HG03575 (cell line): ENCODE results near the gene HOXC10.

ENCODE experiments used
- ATAC-seq: cut with Tn5 transposase; IDR thresholded peaks from one replicate; pipeline ENCODE4 v1.9.1; 2021; ENCODE audit not compliant: unreplicated experiment, insufficient number of reproducible peaks, low FRiP score; ENCODE audit errors: extremely low read depth

The HOXC10 gene

DNA sequence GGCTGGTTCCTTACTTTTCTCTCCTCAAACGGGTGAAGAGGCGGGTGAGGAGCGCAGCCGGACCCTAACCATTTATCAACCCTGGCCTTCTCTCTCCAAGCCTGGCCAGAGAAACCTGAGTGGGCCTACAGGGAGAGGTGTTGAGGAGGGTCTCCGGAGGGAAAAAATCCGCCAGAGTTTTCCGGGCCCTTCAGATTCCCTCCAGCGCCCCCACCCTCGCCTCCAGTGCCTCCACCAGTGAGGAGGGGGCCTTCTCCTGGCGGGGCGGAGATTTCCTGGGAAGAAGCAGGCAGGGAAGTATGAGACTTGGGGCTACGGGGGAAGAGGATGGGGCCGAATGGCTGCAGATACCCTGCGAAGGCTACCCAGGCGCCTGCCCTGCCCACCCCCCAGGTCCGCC, 46.5 kb downstream of the HOXC10 start:
- no peak for ATAC-seq

DNA sequence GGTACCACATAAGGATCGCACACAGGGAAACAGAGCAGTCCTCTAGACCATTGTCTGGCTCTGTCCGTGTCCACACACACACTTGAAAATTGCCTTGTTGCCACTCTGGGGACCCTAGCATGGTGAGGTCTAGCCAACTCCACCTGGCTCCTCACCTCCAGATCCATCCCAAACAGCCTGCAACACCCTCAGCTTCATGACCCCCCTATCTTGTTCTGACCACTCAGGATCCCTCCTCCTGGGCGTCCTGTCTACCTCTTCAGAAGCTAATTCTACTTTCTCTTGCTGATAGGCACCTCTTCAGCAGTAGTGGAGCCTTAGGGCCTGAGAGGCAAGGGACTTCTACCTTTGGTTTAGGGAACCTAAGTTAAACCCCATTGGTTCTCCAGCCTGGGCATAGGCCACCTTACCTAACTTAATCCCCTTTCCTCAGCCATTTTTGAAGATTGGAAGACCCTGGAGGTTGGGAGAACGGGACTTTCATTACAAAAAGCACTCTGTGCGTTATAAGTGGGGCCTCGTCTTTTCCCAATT, 47.2 kb downstream of the HOXC10 start:
- ATAC-seq = no peak

DNA sequence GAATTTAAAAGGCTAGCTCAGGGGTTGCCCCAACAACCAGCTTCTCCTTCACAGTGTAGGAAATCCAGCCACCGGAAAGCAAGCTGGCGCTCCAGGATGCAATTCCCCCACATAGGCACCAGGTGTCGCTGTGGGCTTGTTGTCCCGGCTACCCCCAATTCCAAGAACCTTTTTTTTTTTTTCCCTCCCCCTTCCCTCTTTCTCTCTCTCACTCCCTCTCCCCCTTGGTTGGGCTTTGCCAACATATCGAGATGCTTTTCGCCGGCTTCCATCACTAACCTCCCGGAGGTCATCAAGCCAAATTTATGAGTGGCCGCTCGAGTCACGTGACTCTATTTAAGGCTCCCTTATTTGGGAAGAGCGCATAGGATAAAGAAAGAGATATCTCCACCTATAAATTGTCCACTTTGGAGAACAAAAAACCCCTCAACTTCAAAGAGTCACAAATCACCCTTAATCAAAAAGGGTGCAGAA, 47.7 kb downstream of the HOXC10 start, which contains the start of gene HOXC5:
HOXC5 (plus strand) TSS at position 424 of the 474 bp plus-strand sequence. CDS start 73 bp downstream, outside the sequence.
- ATAC-seq = no peak

DNA sequence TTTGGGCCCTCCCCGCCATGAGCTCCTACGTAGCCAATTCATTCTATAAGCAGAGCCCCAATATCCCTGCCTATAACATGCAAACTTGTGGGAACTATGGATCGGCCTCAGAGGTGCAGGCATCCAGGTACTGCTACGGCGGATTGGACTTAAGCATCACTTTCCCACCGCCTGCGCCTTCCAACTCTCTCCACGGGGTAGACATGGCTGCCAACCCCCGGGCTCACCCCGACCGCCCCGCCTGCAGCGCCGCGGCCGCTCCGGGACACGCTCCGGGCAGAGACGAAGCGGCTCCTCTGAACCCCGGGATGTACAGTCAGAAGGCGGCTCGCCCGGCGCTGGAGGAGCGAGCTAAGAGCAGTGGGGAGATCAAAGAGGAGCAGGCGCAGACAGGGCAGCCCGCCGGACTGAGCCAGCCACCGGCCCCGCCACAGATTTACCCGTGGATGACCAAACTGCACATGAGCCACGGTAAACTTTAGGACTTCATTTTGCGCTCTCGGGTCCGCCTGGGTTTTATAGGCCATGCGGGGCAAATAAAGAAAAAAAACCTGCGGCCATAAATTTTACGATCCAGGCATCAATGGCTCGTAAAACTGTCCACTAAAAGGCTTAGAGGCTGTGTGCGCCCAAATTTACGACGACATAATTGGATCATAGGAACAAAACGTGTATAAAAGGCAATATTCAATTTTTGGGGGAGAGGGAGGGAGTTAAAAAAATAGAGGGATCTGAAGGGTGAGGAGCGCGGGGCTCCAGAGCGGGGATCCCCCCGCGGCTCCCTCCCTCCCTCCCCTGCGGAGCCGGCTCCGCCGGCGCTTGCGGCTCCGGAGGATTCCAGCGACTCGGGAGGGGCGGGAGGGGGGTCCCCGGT, 48.4 kb downstream of the HOXC10 start:
- no peak for ATAC-seq

DNA sequence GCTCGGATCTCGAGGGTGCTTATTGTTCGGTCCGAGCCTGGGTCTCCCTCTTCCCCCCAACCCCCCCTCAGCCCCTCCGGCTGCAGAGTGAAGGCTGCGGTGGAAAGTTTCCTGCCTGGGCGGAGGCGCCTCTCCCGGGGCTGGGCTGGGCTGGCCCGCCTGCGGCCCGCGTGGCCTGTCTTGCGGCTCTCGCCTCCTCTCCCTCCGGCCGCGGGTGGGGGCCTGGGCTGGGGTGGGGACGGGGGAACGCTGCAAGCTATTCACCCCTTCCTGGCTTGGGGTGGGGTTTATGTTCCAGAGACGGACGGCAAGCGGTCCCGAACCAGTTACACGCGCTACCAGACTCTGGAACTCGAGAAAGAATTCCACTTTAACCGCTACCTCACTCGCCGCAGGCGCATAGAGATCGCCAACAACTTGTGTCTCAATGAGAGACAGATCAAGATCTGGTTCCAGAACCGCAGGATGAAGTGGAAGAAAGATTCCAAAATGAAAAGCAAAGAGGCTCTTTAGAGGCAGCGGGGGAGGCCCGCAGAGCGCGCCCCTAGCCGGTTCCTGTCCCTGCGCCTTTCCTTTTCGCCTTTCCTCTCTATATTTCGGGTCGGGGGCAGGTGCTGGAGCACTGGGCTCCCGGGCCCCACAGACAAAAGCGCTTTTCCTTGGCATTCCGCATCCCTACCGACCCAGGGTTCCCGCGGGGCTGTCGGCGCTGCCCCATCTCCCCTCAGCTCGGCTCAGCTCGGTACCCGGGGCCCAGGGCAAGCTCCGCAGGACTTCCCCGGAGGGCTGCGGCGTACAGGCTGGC, 49.2 kb downstream of the HOXC10 start:
- no peak for ATAC-seq

DNA sequence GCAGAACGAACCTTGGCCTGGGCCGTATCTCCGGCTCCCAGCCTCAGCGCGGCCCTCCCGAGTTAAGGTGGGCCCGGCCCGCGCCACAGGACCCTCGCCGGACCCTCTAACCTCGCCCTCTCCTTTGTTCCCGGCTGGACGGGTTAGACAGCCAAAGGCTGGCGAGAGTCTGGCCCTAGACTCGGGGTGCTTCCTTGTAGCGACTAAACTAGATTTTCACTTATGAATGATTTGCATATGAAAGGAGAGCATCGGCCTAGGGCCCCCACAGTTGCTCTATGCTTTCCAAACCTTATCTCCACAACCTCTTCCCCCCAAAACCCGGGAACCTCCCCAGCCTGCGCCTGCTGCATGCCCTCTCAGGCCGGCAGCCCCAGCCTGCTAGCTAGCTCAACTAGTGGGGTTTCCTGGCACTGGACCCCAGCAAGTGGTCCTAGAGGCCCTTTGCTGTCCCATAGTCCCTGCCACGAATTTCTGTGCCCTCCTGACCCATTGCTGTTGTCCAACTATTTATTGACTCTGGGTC, 49.9 kb downstream of the HOXC10 start:
- ATAC-seq = no peak

DNA sequence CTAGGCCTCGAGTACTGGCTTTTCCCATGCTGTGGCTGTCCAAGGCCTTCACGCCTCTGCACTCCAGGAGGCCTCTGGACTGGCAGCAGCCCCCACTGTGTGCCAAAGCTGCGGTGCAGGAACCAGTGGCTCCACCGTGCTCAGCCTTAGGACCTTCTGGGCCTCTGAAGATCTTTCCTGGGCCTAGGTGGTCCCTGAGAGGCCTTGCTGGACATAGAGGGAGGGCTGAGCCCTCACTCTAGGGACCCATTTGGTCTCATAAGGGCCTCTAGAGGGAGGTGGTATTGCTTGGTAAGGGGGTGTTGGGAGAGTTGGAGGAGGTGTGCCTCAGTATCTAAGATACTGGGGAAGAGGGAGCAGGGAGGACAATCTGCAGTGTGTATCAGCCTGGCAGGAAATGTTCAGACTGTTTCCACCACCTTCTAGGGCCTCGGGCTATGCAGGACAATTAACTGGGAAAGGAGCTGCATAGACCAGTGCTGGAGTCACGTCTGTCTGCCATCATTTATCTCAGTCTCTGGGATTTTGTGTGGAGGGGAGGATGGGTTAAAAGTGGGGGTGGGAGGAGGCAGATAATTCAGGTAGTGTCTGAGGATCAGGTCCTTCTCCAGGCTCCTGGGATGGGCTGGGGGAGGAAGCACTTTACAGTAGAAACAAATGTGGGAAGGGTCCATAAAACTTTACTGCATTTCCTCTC, 50.8 kb downstream of the HOXC10 start:
- ATAC-seq = no peak

DNA sequence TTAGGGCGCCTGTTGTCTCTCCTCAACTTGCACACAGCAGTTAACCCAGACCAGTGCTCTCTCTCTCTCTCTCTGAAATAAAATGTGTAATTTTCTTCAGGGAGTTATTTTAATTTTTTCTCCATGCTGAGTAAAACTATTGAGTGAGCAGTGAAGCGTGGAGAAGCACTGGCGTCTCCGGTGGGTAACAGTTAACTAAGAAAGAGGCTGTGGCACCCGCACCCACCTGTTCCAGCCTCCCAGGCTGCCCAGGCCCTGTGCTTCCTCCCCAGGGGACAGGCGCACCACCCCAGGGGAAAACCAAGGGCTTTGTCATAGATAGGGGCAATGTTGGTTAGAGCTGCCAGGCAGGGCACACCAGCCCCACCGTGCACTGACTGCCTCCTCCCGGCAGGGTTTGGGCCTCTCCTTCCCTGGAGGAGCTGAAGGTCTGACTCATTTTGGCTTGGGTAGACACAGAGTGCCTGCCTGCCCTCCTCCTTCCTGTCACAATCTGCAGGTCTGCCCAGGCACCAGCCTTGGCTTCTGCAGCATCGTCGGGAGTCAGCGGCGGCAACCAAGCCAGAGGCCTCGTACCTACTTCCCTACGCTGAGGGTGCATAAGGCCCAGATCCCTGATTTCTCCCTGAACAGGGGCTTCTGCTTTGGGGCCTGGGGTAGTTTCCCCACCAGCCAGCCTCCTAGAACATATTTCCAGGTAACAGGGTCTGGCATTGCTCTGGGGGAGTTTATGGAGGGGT, 51.8 kb downstream of the HOXC10 start:
- ATAC-seq = no peak

DNA sequence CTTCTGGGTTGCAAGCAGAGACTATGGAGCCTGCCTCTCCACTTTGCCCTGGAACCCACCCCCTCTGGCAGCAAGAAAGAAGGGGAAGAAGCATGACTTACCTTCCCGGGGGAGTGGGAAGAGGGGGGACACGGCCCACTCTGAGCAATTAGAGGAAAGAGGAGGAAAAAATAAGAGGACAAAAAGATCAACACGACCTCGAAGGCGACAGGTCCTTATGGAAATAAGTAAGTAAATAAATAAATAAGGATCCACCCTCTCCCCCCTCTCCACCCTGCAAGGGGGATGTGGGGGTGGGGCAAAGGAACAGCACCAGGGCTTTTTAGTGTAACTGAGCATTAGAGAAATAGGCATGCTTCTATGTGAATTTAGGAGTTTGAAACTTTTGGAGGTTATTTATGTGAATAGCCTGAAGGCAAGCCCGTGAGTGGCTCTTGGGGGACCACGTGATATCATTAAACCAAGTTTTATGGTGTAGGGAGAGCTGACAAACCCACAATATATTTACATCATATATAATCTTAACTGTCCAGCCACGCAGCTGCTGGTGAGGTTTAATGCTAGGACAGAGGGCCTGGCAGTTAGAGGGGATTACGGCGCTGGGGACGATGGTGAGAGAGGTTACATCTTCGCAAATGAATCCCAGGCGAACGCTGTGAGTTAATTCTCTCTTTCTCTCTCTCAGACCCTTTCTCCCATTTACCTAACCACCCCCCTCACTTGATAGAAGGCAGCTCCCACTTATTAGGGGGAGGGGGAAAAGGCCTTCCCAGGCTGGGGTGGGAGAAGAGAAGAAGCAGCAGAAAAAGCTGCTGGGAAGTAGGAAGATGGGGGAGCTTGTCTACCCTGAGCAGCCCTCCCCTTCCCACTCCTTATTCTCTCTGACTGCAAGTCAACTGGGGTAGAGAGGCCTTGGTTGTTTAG, 52.7 kb downstream of the HOXC10 start:
- no peak for ATAC-seq

DNA sequence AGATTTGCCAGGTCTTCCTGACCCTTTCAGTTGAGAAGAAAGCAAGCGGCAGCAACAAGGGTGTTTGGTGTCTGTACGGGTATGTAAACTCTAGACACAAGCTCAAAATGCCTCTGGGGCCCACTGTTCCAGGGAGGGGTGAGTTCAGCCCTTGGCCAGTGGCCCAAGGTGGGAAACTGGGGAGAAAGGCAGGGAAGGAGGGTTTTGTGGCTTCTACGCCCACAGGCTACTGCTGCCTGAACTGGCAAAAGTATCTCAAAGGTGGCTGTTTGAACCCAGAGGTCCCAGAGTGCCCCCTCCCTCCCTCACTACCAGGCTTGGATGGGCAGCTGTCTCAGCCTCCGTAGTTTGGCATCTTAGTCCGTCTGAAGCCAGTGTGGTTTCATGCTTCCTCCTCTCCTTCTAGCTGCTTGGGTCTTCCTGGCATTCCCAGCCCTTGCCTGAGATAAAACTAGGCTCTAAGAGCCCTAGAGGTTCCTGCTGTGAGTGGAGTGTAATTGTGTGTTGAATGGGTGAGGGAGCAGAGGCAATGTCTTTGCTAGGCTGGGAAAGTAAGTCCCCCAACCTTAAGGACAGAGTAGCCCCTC, 53.4 kb downstream of the HOXC10 start:
- ATAC-seq = no peak

DNA sequence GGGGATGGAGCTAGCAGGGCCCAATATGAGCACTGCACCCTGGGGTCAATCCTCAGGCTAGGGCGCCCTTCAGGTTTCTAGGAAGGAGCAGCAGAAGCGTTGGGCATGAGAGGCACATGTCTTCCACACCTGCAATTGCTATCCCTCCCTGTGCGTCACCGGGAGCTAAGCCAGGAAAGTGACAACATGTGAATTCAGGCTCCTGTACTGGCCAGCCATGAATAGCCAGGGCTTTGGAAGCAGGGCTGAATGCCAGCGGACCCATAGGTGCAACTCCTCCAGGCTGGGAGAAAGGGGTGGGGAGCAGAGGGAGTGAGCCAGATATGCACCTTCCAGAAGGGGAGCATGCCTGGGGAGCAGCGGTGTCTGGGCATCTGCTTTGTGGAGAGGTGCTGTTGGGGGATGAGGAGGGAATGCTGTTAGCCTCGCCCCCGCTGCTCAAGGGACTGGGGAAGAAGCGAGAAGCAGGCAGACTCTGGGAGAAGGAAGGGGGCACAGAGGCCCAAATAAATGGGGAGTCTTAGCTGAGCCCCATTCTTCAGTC, 54.0 kb downstream of the HOXC10 start:
- no peak for ATAC-seq

DNA sequence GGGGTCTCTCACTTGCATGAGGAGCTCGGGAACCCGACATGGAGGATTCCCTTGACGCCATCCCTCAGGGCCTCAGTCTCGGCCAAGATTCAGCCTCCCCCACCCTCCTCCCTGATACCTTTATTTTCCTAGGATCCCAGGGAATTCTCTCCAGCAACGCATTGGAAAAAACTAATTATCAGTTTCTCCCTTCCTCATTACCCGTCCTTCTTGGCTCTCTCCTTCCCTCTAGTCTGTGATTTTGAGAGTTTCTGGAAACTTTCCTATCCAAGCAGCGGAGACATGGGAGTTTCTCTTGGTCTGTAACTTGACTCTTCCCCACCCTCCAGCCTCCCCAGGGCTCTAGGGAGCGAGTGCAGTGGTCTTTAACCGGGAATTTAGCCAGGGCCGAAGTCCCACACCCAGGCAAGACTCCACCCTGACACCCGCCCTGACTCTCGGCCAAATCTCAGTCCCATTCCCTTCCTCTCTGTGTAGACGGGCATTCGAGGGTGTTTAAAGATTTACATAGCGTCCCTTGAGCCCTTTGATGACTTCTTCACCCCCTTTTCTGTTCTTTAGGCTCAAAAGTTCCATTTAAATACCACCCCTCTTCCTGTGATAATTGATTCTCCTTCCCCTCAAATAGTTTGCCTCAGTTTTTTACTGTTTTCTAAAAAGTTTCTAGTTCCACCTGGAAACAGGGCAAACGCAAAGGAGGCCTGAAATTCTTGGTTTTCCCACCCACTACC, 54.6 kb downstream of the HOXC10 start:
- ATAC-seq = no peak
